HG03432 (cell line): Measurements from ENCODE around the gene PLXNA1.

ENCODE experiments used
- ATAC-seq: cut with Tn5 transposase; IDR thresholded peaks from one replicate; pipeline ENCODE4 v1.9.1; 2021; ENCODE audit warnings: mild to moderate bottlenecking, moderate library complexity; ENCODE audit not compliant: unreplicated experiment

Gene PLXNA1

GRCh38 chr3:126982471-126983175 lies at the start of gene PLXNA1:
PLXNA1 (plus strand) TSS chr3:126983115; CDS start chr3:126988594, 5,479 bp downstream.
- ATAC-seq: peak; percentile 72

DNA sequence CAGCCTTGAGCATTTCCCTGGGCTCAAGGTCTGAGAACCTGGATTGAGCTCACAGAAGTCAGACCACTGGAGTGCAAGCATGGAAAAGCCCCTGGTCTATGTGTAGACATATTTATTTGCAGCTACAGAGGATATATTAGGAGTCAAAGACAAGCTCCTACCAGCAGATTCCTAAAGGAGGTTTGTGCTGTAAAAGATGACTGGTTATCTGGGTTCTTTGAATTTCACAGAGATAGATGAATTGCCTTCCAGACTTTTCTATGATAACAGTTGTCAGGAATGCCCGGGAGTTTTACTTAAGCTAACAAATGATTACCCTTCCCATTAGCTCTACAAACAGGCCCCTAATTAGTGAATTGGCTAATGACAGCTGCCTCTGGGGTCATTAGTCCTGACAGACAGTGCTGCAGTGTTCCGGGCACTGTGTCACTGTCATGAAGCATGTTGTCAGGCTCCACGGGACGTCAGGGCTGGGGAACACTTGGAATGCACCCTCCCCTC lies 48.8 kb upstream of the PLXNA1 start:
- no peak for ATAC-seq

GRCh38 chr3:126934991-126935390 lies 47.9 kb upstream of the PLXNA1 start:
- no peak for ATAC-seq

DNA sequence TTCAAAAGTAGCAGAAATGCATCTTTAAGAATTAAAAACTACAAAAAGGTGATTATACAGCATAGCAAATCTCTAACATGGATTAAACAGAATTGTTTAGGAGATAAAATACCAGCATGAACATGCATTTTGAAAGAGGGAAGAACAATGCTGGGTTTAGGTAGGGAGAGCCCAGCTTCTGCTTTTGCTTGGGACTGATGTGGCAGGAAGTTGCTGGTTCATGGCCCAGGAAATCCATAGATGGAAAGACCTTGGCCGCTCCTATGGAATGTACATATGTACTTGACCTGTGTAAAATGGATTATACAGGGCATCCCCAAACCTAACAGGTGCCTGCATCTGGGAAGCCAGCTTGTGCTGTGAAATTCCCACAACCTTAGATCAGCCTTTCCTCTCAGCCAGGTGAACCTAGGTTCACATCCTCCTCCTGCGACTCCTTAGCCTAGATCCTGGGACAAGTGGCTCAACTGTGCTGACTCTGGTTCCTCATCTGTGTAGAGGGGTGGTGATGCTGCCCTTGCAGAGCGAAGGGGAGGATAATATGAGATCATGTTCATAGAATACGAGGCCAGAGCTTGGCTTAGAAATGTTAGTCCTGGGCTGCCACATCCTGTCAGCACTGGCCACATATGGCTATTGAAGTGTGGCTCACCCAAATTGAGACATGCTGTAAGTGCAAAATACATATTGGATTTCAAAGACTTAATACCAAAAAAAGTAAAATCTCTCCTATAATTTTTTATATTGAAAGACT lies 47.0 kb upstream of the PLXNA1 start:
- ATAC-seq: no peak

DNA sequence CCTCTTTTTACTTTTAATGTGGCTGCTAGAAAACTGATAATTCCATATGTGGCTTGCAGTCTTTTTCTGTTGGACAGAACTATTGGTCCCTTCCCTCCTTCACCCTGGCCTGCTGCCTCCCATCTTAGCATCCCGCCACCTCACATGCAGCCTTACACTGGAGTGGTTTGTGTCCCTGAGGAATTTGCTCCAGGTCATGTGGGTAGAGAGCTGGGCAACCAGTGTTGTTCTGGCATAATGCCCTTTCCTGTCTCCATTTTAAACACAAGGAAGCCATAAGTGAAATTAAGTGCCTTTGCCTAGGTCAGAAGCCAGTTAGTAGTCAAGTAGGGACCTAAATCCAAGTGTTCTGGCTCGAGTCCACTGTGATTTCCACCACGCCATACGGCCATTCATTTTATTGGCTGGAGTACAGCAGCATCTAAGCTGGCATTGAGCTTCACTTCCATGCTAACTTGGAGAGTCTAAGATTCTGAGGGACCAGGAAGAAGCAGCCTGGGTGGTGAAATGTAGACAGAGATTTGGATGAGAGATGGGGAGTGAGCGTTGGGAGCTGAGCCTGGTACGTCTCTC lies 46.0 kb upstream of the PLXNA1 start:
- no peak for ATAC-seq

GRCh38 chr3:126937533-126937932 lies 45.4 kb upstream of the PLXNA1 start:
- no peak for ATAC-seq

GRCh38 chr3:126937973-126938372 lies 44.9 kb upstream of the PLXNA1 start:
- ATAC-seq: no peak

GRCh38 chr3:126938520-126939337 lies 44.2 kb upstream of the PLXNA1 start:
- no peak for ATAC-seq

- no peak for ATAC-seq
Measured at GRCh38 chr3:126939338-126939718, 43.6 kb upstream of the PLXNA1 start.

DNA sequence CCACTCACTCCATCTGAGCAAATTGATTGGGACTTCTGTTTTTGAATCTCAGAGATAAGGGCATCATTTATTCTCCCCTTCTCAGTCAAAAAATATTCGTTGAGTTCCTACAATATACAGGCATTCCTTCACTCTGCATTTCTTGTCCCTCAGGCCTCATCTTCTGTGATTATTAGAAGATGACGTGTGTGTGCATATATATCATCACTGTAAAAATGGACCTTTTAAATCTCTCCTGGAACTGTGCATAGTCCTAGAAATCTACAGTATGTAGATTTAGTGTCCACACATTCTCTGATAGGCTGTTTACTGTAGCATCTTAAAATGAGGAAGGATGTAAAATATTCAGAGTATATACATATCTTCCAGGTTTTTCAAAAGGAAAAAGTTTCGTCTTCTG lies 43.2 kb upstream of the PLXNA1 start:
- no peak for ATAC-seq

GRCh38 chr3:126941721-126942270 lies 41.1 kb upstream of the PLXNA1 start:
- ATAC-seq: no peak

GRCh38 chr3:126944089-126944965 lies 38.6 kb upstream of the PLXNA1 start:
- ATAC-seq: no peak

DNA sequence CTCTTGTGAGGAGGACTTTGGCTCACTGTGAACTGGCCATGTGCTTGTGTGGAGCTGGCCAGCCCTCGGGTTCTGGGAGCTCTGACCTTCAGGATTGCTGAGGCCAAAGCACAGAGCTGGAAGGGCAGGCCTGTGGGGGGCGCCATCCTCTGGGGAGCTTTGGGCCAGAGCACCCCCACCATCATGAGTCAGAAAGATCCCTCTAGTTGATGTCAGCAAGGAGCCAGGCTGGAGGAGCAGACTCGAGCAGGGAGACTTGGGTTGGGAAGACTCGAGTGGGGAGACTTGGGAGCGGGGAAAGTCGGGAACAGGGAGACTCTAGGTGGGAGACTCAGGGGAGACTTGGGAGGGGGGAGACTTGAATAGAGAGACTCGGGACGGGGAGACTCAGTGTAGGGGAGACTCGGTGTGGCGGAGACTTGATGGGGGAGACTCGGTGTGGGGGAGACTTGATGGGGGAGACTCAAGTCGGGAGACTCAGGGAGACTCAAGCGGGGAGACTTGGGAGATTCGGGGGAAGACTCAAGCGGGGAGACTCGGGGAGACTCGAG lies 37.7 kb upstream of the PLXNA1 start:
- no peak for ATAC-seq

- no peak for ATAC-seq
Measured at GRCh38 chr3:126945891-126946290, 37.0 kb upstream of the PLXNA1 start.

DNA sequence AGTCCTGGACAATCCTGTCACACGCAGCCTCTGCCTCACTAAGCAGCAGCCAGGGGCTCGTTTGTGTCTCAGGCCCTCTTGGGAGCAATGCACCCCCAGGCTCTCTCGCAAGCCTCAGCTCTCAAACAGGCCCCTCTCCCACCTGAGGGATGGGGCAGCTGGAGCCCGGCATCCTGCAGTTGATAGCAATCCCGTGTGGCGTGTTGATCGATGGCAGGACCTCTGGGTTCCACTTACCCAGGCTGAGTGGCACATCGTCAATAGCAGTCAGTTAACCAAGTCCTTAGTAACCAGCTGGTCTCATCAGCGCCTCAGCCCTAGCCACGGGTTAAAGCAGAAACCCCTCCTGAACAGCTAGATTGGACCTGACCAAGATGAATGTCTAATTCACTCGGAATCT lies 36.5 kb upstream of the PLXNA1 start:
- no peak for ATAC-seq

DNA sequence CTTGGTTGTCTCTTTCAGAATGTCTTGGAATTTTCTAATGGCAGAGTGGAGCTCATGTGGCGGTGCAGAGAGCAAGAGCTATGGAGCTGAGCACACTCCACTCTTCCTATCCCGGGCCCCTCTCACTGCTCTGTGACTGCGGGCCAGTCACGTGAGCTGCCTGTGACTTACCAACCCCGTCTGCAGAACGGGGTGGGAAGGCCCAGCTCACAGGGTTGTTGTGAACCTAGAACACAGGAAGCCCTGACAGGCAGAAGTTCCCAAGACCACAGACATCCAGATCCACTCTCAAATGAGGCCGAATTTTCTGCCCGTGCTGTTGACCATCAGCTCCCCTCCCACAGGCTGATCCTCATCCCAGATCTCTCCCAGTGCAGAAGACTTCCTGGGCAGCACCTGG lies 35.5 kb upstream of the PLXNA1 start:
- ATAC-seq: no peak

- no peak for ATAC-seq
Measured at GRCh38 chr3:126948980-126949535, 33.9 kb upstream of the PLXNA1 start.

DNA sequence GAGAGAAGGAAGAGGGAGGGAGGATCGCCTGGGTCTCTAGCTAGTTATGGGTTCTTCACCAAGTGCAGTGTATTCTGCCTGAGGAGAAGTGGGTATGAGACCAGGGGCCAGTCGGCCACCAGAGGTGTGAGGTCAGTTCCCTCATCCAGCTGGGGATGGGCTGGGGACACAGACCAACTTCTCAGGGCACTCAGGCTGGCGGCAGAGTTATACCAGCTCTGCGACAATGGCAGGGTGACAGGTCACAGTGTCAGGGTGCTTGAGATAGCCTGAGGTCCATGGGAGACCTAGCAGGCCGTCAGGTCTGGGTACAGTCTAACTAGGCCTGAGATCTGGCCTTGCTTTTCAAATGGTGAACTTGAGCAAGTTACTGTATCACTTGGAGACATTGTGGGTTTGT lies 31.4 kb upstream of the PLXNA1 start:
- no peak for ATAC-seq

GRCh38 chr3:126952261-126952982 lies 30.5 kb upstream of the PLXNA1 start:
- ATAC-seq: no peak
